Stimulated activated CD4-positive, alpha-beta T cell treated with anti-CD3 and anti-CD28 coated beads, TNF-alpha, amount 100 ng/mL, for 48 hours (primary cell): Measurements from ENCODE around the gene PORCN.

Experiments used
- DNase-seq, 3 donors: peaks; one replicate each; pipeline ENCODE4 v3.0.0-alpha.2; 2020; ENCODE audit warnings: low read depth in 3 of 3

Gene PORCN

GRCh38 chrX:48476919-48477318 lies 31.9 kb upstream of the PORCN start:
- no peak for DNase-seq

- no peak for DNase-seq
Observed at GRCh38 chrX:48477960-48478755, 30.6 kb upstream of the PORCN start.

- no peak for DNase-seq
Observed at GRCh38 chrX:48478806-48479205, 30.0 kb upstream of the PORCN start.

GRCh38 chrX:48480142-48480541 lies 28.6 kb upstream of the PORCN start:
- no peak for DNase-seq

DNA sequence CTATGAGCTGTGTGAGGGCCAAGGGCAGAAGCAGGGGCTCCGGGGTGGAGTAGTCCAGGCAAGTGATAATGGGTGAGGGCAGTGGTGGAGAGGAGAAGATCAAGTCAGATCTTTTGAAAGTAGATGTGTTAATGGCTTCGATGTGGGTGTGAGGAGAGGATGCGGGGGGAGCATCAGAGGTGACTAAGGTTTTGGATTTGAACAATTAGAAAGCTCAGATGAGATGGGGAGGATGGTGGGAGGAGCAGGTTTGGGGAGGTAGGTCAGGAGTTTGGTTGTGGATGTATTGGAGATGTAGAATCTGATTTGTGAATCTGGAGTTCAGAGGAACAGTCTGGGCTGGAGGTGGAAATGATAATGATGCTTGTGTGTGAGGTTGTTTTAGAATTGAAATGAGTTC lies 28.2 kb upstream of the PORCN start:
- no peak for DNase-seq

DNA sequence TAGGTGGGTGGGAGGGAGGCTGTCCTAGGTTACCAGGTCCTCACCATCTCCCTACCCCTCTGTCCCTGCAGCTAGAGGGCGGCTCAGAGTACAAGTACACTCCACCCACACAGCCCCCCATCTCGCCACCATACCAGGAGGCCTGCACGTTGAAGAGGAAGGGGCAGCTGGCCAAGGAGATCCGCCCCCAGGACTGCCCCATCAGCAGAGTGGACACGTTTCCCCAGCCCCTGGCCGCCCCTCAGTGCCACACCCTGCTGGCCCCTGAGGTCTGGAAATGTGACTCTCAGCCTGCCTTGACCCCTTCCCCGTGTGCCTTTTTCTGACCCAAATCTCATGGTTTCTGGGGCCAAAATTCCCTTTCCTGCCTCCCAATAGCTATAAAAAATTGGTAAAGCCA lies 26.3 kb upstream of the PORCN start:
- DNase-seq, result no peak

DNA sequence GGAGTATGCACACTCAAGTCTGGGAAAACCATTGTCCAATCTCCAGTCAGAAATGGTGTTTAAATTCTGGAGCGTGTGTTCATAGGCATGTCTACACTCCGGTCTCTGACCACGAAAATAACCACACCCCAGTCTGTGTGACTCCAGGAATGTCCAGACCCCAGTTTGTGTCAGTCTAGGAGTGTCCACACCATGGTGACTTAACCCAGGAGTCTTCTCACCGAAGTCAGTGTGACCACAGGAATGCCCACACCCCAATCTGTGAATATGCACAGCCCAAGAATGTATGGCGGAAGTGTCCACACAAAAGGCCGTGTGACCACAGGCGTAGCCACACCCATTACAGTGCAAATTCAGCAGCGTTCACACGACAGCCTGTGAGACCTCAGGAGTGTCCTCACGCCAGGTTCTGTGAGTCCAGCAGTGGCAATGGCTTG lies 21.4 kb upstream of the PORCN start:
- no peak for DNase-seq

- DNase-seq, result no peak
Observed at GRCh38 chrX:48488034-48488433, 20.8 kb upstream of the PORCN start.

DNA sequence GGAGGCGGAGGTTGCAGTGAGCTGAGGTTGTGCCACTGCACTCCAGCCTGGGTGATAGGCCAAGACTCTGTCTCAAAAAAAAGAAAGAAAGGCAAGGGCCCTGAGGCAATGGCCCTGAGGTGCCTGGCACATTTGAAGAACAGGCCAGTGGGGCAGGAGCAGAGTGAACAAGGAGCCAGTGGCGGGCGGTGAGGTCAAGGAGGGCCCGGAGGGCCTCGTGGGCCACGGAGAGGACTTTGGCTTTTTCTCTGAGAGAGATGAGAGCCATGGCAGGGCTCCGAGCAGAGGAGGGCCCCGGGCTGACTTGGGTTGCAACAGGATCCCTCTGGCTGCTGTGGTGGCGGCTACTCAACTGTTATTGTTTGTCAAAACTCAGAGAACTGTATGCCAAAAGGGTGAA lies 19.5 kb upstream of the PORCN start:
- no peak for DNase-seq

DNA sequence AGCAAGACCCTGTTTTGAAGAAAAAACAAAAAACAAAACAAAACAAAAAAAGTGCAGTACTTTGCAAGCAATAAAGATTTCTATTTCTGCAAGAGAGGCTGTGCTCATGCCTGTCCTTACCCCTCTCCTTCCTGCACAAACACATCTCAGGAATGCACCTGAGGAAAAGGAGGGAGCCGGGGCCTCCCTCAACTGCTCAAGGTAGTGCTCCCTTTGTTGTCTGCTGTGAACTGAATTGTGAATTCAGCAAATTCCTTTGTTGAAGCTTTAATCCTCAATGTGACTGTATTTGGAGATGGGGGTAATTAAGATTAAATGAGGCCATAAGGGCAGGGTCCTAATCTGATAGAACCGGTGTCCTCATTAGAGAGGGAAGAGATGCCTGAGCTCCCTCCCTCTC lies 18.9 kb upstream of the PORCN start:
- no peak for DNase-seq

DNA sequence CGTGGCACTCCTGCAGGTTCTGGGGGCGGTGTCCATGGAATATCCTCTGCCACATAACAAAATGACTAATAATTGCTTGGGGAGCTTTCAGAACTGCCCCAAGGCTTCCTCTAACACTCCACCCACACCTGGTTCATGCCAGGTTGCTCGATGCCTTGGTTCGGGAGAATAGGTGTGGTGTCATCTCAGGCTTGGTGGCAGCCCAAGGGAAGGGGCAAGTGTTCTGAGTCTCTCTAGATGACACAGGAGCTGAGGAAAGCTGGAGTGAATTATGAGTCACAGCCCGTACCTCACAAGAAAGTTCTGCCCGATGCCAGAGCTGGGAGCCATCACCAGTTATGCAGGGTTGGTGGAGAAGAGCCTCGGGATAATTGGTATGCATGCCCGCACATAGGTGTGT lies 18.1 kb upstream of the PORCN start:
- DNase-seq, result no peak

DNA sequence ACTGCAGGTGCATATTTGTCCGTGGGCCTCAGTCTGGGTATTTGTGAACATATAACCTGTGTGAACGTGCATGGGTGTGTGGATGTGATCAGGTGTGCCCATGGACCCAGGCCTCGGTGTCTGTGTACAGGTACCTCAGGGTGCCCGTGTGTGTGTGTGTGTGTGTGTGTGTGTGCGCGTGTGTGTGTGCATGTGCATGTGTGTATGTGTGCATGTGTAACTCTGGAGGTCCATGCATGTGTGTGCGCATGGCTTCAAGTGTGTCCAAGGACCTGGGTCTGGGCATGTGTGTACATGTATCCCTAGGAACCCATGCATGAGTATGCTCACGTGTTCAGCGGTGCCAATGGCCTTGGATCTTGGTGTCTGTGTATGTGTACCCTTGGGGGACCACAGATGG lies 17.0 kb upstream of the PORCN start:
- DNase-seq, result no peak

GRCh38 chrX:48492293-48492910 lies 16.4 kb upstream of the PORCN start:
- DNase-seq, result no peak

DNA sequence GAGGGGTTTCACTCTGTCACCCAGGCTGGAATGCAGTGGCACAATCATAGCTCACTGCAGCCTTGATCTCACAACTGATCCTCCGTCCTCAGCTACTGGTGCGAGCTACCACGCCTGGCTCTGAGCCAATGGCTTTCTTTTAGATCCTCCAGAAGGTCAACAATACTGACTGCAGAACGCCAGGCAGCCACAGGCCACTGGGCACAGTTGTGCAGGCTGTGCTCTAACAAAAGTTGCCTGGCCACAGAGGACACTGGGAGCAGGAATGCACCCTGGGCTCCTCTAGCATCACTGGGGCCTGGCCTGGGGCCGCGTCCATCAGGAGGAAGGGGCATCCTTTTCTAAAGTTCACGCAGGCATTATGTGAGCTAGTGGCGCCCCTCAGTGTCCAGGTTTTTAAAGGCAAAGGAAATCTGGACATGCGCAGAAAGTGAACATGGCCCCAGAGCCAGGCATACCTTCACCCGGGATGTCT lies 14.9 kb upstream of the PORCN start:
- no peak for DNase-seq

DNA sequence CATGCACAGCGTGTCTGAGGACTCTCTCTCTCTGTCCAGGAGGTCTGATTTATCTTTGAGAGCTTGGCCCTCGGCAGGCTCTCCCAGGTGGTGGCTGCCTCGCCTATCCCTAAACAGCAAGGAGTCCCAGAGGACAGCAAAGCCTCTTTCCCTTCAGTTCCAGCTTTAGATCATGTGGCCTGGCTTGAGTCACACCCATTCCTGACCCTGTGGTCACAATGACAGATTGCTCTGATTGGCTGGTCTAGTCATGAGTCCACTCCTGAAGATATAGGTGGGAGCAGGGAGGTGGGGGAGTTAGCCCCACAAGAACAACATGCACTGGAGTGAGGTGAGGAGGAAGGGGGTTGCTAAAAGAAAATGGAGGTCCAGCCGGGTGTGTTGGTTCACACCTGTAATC lies 12.1 kb upstream of the PORCN start:
- DNase-seq, result no peak

- DNase-seq, result no peak
Observed at GRCh38 chrX:48497871-48498270, 10.9 kb upstream of the PORCN start.

DNA sequence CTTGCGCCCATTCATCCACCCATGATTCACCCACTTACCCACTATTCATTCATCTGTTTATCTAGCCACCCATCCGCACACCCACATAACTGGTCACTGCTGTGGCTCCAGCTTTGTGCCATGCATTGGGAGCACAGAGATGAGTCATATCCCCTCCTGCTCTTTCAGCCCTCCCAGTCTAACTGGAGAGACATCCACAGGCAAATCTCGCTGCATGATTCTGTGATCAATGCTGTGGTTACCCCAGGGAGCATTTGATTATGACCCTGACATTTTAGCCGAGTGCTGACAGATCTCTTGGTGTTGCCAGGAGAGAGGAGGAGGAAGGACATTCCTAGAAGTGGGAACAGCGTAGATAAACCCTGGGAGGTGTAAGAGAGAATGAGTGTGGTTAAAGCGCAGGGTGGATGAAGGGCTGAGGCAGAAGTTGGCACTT lies 10.4 kb upstream of the PORCN start:
- no peak for DNase-seq

GRCh38 chrX:48504261-48504660 lies 4.5 kb upstream of the PORCN start:
- DNase-seq, result no peak

- no peak for DNase-seq
Observed at GRCh38 chrX:48505481-48505880, 3.3 kb upstream of the PORCN start.

GRCh38 chrX:48507246-48507645 lies 1.5 kb upstream of the PORCN start:
- no peak for DNase-seq

GRCh38 chrX:48509245-48509590 lies 426 bp downstream of the PORCN start:
- no peak for DNase-seq

- no peak for DNase-seq
Observed at GRCh38 chrX:48509619-48510018, 827 bp downstream of the PORCN start.

DNA sequence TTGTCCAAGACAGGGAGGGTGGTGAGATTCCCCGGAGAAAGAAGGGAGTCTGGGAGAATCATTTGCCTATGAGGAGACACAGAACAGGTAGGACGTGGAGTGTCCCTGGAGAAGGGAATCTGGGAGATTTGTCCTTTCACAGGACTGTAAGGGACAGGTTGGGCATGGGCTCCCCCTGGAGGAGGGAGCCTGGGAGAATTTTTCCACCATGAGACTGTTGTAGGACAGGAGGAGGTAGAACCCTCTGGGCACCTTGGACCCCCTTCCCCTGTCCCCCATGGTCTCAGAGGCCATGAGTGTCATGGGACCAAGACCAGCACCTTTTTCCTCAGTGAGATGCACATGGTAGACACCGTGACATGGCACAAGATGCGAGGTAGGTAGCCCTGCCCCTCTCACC lies 2.8 kb downstream of the PORCN start:
- DNase-seq, result no peak
